NCI-H2107 (cell line): ENCODE results near the gene CLK2.
"Not testable (repeated sequence)": the region's sequence is repeated elsewhere in the genome, so short reads cannot be mapped to it uniquely, and the experiment has no call there.

Experiments used
- DNase-seq: peaks from one replicate; lab custom pipeline; 2025; lab: John Stamatoyannopoulos, UW

The CLK2 gene

GRCh38 chr1:155266553-155266952, 6.8 kb downstream of the CLK2 start:
- DNase-seq = no peak

- no peak for DNase-seq
Observed at GRCh38 chr1:155263067-155263466, 10.2 kb downstream of the CLK2 start.

- peak; percentile 98 for DNase-seq
Observed at GRCh38 chr1:155261852-155262673, 11.2 kb downstream of the CLK2 start, which contains the start of gene SCAMP3. TSS of gene SCAMP3 (minus strand) at chr1:155262360. CDS start at chr1:155262151, 209 bp downstream.

GRCh38 chr1:155261493-155261851, 11.8 kb downstream of the CLK2 start:
- no peak for DNase-seq

- no peak for DNase-seq
Observed at GRCh38 chr1:155260276-155260675, 13.0 kb downstream of the CLK2 start.

GRCh38 chr1:155256058-155256852, 17.0 kb downstream of the CLK2 start:
- DNase-seq = no peak

- peak; percentile 89 for DNase-seq
Observed at GRCh38 chr1:155255243-155256007, 17.9 kb downstream of the CLK2 start, which contains the start of gene ENTREP3. TSS of gene ENTREP3 (minus strand) at chr1:155255483. CDS start at chr1:155254877, 606 bp downstream.

GRCh38 chr1:155254714-155255242, 18.5 kb downstream of the CLK2 start:
- DNase-seq = no peak

GRCh38 chr1:155254228-155254713, 19.0 kb downstream of the CLK2 start:
- no peak for DNase-seq

- no peak for DNase-seq
Observed at GRCh38 chr1:155253797-155254196, 19.5 kb downstream of the CLK2 start.

- DNase-seq = no peak
Observed at GRCh38 chr1:155253208-155253607, 20.1 kb downstream of the CLK2 start.

- no peak for DNase-seq
Observed at GRCh38 chr1:155251566-155251965, 21.7 kb downstream of the CLK2 start.

- peak; percentile 89 for DNase-seq
Observed at GRCh38 chr1:155250633-155251449, 22.5 kb downstream of the CLK2 start.

GRCh38 chr1:155250246-155250632, 23.1 kb downstream of the CLK2 start:
- DNase-seq = no peak

- DNase-seq = no peak
Observed at GRCh38 chr1:155247667-155248553, 25.4 kb downstream of the CLK2 start.

- DNase-seq = not testable (repeated sequence)
Observed at GRCh38 chr1:155246796-155247195, 26.5 kb downstream of the CLK2 start.

- DNase-seq = no peak
Observed at GRCh38 chr1:155245163-155245524, 28.2 kb downstream of the CLK2 start.

GRCh38 chr1:155244368-155245162, 28.7 kb downstream of the CLK2 start:
- peak; percentile 99 for DNase-seq

GRCh38 chr1:155242805-155243358, 30.4 kb downstream of the CLK2 start:
- DNase-seq = no peak
